Retinal pigment epithelial cell (primary cell): ENCODE data around the gene ZNF423.

Experiments used
- DNase-seq: peaks from one replicate; pipeline ENCODE4 v3.0.0-alpha.2; 2010; ENCODE audit warnings: low read depth
- H3K4me3 ChIP-seq: 2 replicates; pipeline ENCODE4 v1.5.1; 2011; ENCODE audit warnings: mild to moderate bottlenecking, low read length, control low read depth, moderate library complexity
- CTCF ChIP-seq: conservative IDR thresholded peaks from 2 replicates; pipeline ENCODE4 v1.5.1; 2011; ENCODE audit warnings: low read depth, low read length, control low read depth, inconsistent platforms

ZNF423 gene

GRCh38 chr16:49896447-49896964 lies 40.6 kb upstream of the ZNF423 start:
- H3K4me3 ChIP-seq: no peak overlapping the region
- TF ChIP-seq CTCF: no peak
- no peak for DNase-seq

GRCh38 chr16:49890876-49891275 lies 35.0 kb upstream of the ZNF423 start:
- H3K4me3 ChIP-seq: no peak overlapping the region
- no peak for DNase-seq
- peak; percentile 27 for TF ChIP-seq CTCF

DNA sequence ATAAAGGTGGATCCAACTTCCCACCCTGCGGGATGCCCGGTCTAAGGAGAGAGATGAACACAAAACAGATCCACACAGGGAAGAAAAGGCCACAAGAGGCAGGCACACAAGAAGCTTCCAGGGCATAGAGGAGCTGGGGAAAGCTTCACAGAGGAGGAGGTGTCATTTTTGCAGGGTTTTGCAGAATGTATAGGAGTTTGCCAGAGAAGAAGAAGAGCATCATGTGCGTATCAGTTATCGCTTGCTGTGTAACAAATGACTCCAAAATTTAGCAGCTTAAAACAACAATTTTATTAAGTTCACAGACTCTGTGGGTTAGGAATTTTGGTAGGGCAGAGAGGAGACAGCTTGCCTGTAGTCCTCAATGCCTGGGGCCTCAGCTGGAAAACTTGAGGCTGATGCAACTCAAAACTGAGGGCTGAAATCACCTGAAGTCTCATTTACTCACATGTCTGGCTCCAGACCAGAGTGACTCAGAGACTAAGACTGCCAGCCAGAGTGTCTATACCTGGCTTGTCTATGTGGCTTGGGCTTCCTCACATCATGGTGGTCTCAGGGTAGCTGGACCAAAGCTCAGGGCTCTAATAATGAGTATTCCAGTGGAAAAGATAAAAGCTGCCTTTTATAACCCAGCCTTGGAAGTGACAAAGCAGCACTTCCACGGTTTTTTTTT lies 33.9 kb upstream of the ZNF423 start:
- DNase-seq: no peak
- no peak overlapping the region for H3K4me3 ChIP-seq
- no peak for TF ChIP-seq CTCF

GRCh38 chr16:49886554-49887094 lies 30.7 kb upstream of the ZNF423 start:
- DNase-seq: no peak
- no peak overlapping the region for H3K4me3 ChIP-seq
- TF ChIP-seq CTCF: no peak

DNA sequence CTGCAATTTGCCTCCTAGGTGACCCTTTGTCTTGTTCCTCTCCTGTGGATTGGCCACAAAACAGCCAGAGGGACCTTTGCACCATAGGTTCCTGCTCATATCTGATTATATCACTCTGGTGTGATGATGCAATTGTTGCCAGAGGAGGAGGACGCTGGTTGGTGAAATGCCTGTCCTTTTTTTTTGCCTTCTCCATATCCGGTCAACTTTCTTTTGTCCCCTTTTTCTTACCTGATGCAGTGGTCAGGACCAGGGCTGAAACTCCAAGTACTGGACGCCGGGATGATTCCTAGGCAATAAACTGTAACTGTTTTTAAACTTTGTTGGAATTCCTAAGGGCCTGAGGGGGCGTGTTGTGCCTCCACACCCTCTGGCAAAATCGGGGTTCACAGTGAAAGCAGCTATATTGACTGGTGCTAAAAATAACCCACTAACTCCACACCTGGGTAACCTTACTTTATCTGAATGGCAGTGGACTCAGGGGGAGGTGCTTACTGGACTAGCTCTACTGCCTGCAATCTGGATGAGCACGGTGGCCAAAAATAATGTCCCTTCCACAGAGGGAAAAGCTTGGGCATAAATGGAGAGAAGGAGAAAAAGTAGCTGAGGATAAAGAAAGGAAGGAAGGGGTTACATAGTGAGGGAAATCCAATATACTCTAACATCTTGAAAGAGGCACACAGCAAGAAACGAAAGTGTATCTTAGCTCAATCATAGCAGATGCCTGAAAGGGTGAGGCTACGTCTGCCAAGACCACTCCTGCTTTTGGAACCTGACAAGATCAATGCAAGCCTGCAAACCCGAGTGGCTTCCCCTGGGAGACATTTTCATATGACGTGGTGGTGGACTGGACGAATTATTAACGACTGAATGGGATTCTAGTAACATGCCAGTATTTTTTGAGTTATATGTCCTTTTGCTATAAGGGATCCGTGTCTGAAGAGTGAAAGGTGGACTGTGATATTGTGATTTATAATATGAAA lies 28.4 kb upstream of the ZNF423 start:
- TF ChIP-seq CTCF: no peak
- H3K4me3 ChIP-seq: no peak overlapping the region
- no peak for DNase-seq

- no peak for DNase-seq
- H3K4me3 ChIP-seq: no peak overlapping the region
- no peak for TF ChIP-seq CTCF
Observed at GRCh38 chr16:49883076-49884014, 27.4 kb upstream of the ZNF423 start.
